Uterus (tissue), 4 donors: ENCODE results near the gene CYB5B. TPM values are rescaled to one million over a fixed set of nuclear protein-coding genes. Genes with fewer than 3 reads are reported as not detected.

ENCODE experiments used
- DNase-seq, 2 donors: peaks; one replicate each; pipeline ENCODE4 v3.0.0-alpha.2; 2019 to 2020
- H3K27ac ChIP-seq, 2 donors: fragments of 200-600 bp; sonication (generic); 1 replicate in 1 of 2; 2 replicates in 1 of 2; pipeline ENCODE4 v1.5.1; 2016 to 2018
- H3K27me3 ChIP-seq, 2 donors: fragments of 200-600 bp; sonication (generic); one replicate each; pipeline ENCODE4 v1.5.1; 2018 to 2019; ENCODE audit warnings: control low read depth in 1 of 2
- H3K36me3 ChIP-seq, 2 donors: fragments of 200-600 bp; sonication (generic); one replicate each; pipeline ENCODE4 v1.5.1; 2019; ENCODE audit warnings: control low read depth in 1 of 2
- H3K4me1 ChIP-seq, 2 donors: fragments of 200-600 bp; sonication (generic); one replicate each; pipeline ENCODE4 v1.5.1; 2018 to 2019; ENCODE audit warnings: control low read depth in 1 of 2
- H3K4me3 ChIP-seq, 2 donors: fragments of 200-600 bp; sonication (generic); 1 replicate in 1 of 2; 2 replicates in 1 of 2; pipeline ENCODE4 v1.5.1; 2018 to 2019; ENCODE audit warnings: mild to moderate bottlenecking in 1 of 2
- H3K9me3 ChIP-seq, 2 donors: fragments of 200-600 bp; sonication (generic); one replicate each; pipeline ENCODE4 v1.5.1; 2019; ENCODE audit warnings: control low read depth in 1 of 2
- POLR2A ChIP-seq, 2 donors: fragments of 450-650 bp; IDR thresholded peaks; one replicate each; pipeline ENCODE4 v1.6.1; 2016; ENCODE audit warnings: antibody characterized with exemption in 2 of 2, mild to moderate bottlenecking in 1 of 2, moderate library complexity in 1 of 2
- intact Hi-C: fragments of 100-400 bp; cut with DNase I; formaldehyde crosslinking; loops from one replicate; pipeline ENCODE4 v1.15.1; 2023; ENCODE audit warnings: low total_unique reads
- total RNA-seq, 4 donors: library from RNA; depleted of rRNA in 3 of 4; stranded (reverse); fragments of >200 nt in 3 of 4; gene quantifications; one replicate each; pipeline versions ENCODE4 v1.1.0 to v1.2.4, GENCODE V29; 2014 to 2023
- TF ChIP-seq, protein P1 (sequence below), 4 experiments: fragments of 200-600 bp in 2 of 4; fragments of 450-650 bp in 2 of 4; sonication (generic) in 2 of 4; IDR thresholded peaks; one replicate each; pipeline ENCODE4 v1.5.1; 2016 to 2019; ENCODE audit warnings: antibody characterized with exemption in 4 of 4, mild to moderate bottlenecking in 2 of 4, moderate library complexity in 1 of 4
- donor health status: DM: yes; HTN: yes; CAD: no.

Gene CYB5B
- total RNA-seq, 4 donors from 2014 or later, result 24.1 to 70.3 (median 57.6) TPM

DNA sequence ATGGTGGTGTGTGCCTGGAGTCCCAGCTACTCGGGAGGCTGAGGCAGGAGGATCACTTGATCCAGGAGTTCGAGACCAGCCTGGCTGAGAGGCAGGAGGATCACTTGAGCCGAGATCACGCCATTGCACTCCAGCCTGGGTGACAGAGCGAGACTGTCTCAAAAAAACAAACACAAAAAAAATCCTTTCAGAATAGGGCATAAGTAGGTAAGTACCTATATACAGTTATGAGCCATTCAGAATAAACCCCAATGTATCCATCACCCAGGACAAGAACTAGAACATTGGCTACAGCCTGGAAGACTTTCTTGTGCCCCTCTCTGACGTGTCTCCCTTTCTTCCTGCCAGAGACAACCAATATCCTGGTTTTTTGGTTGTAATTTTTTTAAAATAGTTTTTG, 54.3 kb downstream of the CYB5B start:
- Histone ChIP-seq H3K4me3 (no peak overlapping the region), H3K4me1 (no peaks in the 10 kb centered on the region), H3K36me3 (no peaks in the 10 kb centered on the region), H3K27ac (no peak overlapping the region), H3K9me3 (no peaks in the 10 kb centered on the region), H3K27me3 (no peaks in the 10 kb centered on the region)
- TF ChIP-seq, protein P1, sequence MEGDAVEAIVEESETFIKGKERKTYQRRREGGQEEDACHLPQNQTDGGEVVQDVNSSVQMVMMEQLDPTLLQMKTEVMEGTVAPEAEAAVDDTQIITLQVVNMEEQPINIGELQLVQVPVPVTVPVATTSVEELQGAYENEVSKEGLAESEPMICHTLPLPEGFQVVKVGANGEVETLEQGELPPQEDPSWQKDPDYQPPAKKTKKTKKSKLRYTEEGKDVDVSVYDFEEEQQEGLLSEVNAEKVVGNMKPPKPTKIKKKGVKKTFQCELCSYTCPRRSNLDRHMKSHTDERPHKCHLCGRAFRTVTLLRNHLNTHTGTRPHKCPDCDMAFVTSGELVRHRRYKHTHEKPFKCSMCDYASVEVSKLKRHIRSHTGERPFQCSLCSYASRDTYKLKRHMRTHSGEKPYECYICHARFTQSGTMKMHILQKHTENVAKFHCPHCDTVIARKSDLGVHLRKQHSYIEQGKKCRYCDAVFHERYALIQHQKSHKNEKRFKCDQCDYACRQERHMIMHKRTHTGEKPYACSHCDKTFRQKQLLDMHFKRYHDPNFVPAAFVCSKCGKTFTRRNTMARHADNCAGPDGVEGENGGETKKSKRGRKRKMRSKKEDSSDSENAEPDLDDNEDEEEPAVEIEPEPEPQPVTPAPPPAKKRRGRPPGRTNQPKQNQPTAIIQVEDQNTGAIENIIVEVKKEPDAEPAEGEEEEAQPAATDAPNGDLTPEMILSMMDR (IDR thresholded peaks at IDR 0.05), result no peak
- intact Hi-C loops, result no loop called here
- no peak for DNase-seq

GRCh38 chr16:69479775-69480174, 55.4 kb downstream of the CYB5B start:
- intact Hi-C loops, result no loop called here
- Histone ChIP-seq H3K9me3 (no peaks in the 10 kb centered on the region), H3K27me3 (no peaks in the 10 kb centered on the region), H3K4me1 (no peaks in the 10 kb centered on the region), H3K36me3 (no peaks in the 10 kb centered on the region), H3K4me3 (no peak overlapping the region), H3K27ac (no peak overlapping the region)
- no peak for TF ChIP-seq POLR2A (IDR thresholded peaks at IDR 0.05)
- TF ChIP-seq, protein P1 (IDR thresholded peaks at IDR 0.05), result no peak
- DNase-seq, result no peak

GRCh38 chr16:69481901-69482341, 57.5 kb downstream of the CYB5B start:
- Histone ChIP-seq H3K4me3 (no peak overlapping the region), H3K36me3 (no peaks in the 10 kb centered on the region), H3K9me3 (no peaks in the 10 kb centered on the region), H3K27ac (peak overlapping the region; percentile 68), H3K4me1 (no peaks in the 10 kb centered on the region), H3K27me3 (no peaks in the 10 kb centered on the region)
- intact Hi-C loops, result no loop called here
- TF ChIP-seq, protein P1 (IDR thresholded peaks at IDR 0.05), result peak in 1 of 4 experiments; percentile 13
- no peak for TF ChIP-seq POLR2A (IDR thresholded peaks at IDR 0.05)
- DNase-seq, result peak; percentile 84 to 88

- Histone ChIP-seq H3K9me3 (no peaks in the 10 kb centered on the region), H3K27ac (peak overlapping the region; percentile 68), H3K4me1 (no peaks in the 10 kb centered on the region), H3K36me3 (no peaks in the 10 kb centered on the region), H3K27me3 (no peaks in the 10 kb centered on the region), H3K4me3 (no peak overlapping the region)
- intact Hi-C loops, result no loop called here
- DNase-seq, result peak; percentile 60 to 74
- TF ChIP-seq, protein P1 (IDR thresholded peaks at IDR 0.05), result no peak
- no peak for TF ChIP-seq POLR2A (IDR thresholded peaks at IDR 0.05)
Measured at GRCh38 chr16:69482410-69482991, 58.1 kb downstream of the CYB5B start.

DNA sequence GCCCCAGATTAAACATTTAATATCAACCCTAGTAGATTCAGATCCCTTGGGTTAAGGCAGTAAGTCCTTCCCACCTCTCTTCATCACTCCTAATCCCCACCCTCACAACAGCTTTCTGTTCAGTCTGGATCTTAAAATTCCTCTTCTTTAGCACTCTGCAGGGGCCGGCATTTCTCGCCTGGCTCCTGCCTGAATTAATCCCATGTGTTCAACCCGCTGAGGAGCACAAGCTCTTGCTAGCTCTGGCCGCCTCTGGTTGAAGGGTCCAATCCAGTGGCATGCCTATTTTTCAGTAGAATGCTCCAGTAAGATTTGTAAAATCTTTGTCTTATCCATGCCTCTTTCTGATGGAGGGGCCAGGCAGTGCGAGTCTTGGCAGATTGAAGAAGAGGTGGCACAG, 59.2 kb downstream of the CYB5B start:
- no peak for TF ChIP-seq POLR2A (IDR thresholded peaks at IDR 0.05)
- TF ChIP-seq, protein P1 (IDR thresholded peaks at IDR 0.05), result no peak
- Histone ChIP-seq H3K27ac (peak overlapping the region in 1 of 2 donors; percentile 68), H3K27me3 (no peaks in the 10 kb centered on the region), H3K4me1 (no peaks in the 10 kb centered on the region), H3K4me3 (no peak overlapping the region), H3K36me3 (no peaks in the 10 kb centered on the region), H3K9me3 (no peaks in the 10 kb centered on the region)
- intact Hi-C loops, result no loop called here
- DNase-seq, result no peak
